ENCODE measurements around the gene PAXX. TPM values are rescaled to one million over a fixed set of nuclear protein-coding genes. Genes with fewer than 3 reads are reported as not detected.
A peak's percentile ranks its signal among the peaks of the same experiment; 100 is the strongest.

Gene PAXX
- total RNA-seq, 1 donor, result 16.6 TPM

DNA sequence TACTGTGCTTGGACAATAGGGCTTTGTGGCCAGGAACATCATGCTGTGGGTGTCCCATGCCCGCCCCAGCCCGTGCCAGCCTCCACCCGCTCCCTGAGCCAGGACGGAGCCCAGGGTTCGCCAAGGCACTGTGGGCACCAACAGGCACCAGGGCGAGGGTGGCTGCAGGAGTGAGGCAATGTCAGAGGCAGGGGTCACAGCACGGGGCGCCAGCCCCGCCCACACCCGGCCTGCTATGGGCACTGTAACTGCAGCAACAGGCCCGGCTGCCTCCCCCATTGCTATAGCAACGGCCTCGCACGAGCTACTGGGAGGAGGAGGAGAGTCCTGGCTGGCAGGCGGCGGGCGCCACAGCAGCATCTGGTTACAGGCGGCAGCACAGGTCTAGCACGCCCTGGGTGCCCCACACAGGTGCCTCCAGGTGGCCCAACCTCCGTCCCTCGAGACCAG is 33.3 kb downstream of the PAXX start:
- Histone ChIP-seq H3K4me1 (ENCODE audit: insufficient read depth, low read length) (peaks cover 15% of the 10 kb centered on the region), H3K79me2 (ENCODE audit: insufficient read depth, low read length) (no peaks in the 10 kb centered on the region), H3K9me3 (ENCODE audit: low read depth, low read length) (no peaks in the 10 kb centered on the region), H3K4me3 (ENCODE audit: insufficient read depth, low read length) (no peak overlapping the region), H2AFZ (ENCODE audit: low read length) (no peak overlapping the region), H3K4me2 (ENCODE audit: insufficient read depth, low read length) (no peak overlapping the region), H3K27ac (ENCODE audit: low read depth, low read length) (no peak overlapping the region), H3K36me3 (ENCODE audit: insufficient read depth, low read length) (no peaks in the 10 kb centered on the region), H3K27me3 (ENCODE audit: insufficient read depth, low read length) (no peaks in the 10 kb centered on the region), H4K20me1 (ENCODE audit: insufficient read depth, low read length) (peaks cover 15% of the 10 kb centered on the region)
- TF ChIP-seq, protein P1, sequence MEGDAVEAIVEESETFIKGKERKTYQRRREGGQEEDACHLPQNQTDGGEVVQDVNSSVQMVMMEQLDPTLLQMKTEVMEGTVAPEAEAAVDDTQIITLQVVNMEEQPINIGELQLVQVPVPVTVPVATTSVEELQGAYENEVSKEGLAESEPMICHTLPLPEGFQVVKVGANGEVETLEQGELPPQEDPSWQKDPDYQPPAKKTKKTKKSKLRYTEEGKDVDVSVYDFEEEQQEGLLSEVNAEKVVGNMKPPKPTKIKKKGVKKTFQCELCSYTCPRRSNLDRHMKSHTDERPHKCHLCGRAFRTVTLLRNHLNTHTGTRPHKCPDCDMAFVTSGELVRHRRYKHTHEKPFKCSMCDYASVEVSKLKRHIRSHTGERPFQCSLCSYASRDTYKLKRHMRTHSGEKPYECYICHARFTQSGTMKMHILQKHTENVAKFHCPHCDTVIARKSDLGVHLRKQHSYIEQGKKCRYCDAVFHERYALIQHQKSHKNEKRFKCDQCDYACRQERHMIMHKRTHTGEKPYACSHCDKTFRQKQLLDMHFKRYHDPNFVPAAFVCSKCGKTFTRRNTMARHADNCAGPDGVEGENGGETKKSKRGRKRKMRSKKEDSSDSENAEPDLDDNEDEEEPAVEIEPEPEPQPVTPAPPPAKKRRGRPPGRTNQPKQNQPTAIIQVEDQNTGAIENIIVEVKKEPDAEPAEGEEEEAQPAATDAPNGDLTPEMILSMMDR (IDR thresholded peaks at IDR 0.05; ENCODE audit: extremely low read depth, low read depth, low read length), result no peak
- DNase-seq (ENCODE audit: insufficient read length, low spot score, missing footprints), result no peak

DNA sequence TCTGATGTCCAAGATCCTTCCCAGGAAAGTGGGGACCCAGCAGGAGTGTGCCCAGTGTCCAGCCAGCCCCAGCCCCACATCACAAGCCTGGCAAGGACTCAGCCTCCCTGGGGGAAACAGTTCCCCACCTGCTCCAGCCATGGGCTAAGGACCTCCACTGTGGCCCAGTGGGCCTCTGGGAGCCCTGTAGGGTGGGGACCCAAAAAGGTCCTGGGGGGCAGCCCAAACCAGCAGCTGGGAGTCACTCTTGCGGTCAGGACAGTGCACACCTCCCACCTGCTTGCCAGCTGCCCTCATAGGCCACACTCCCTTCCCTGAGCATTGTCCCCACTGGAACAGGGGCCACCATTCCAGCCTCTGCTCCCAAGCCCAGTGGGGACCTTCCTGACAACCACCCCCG is 34.2 kb downstream of the PAXX start:
- H4K20me1 ChIP-seq (ENCODE audit: insufficient read depth, low read length), result peaks cover 15% of the 10 kb centered on the region
- no peak for DNase-seq (ENCODE audit: insufficient read length, low spot score, missing footprints)
- H3K4me1 ChIP-seq (ENCODE audit: insufficient read depth, low read length), result peaks cover 15% of the 10 kb centered on the region
- H3K9me3 ChIP-seq (ENCODE audit: low read depth, low read length), result no peaks in the 10 kb centered on the region
- H3K27ac ChIP-seq (ENCODE audit: low read depth, low read length), result no peak overlapping the region
- TF ChIP-seq, protein P1 (IDR thresholded peaks at IDR 0.05; ENCODE audit: extremely low read depth, low read depth, low read length), result no peak
- no peak overlapping the region for H2AFZ ChIP-seq (ENCODE audit: low read length)
- no peak overlapping the region for H3K4me2 ChIP-seq (ENCODE audit: insufficient read depth, low read length)
- H3K4me3 ChIP-seq (ENCODE audit: insufficient read depth, low read length), result no peak overlapping the region
- no peaks in the 10 kb centered on the region for H3K79me2 ChIP-seq (ENCODE audit: insufficient read depth, low read length)
- H3K36me3 ChIP-seq (ENCODE audit: insufficient read depth, low read length), result no peaks in the 10 kb centered on the region
- no peaks in the 10 kb centered on the region for H3K27me3 ChIP-seq (ENCODE audit: insufficient read depth, low read length)

DNA sequence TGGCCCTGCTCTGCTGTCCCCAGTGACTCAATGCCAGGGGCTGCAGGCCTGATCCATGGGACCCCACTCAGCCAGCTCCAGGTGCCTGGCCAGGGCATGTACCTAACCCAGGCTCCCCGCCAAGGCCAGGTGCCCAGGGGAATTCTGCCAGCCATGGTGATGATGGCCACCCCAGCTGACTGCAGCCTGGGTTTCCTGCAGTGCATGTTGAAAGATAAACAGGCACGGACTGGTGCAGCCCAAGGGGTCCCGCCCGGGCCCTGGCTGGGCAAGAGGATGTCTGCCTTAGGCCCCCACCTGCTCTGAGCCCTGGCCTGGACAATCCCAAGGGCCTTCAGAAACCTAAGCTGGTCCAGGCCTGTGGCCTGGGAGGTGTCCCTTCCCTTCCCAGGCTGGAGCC is 34.6 kb downstream of the PAXX start:
- no peak overlapping the region for H2AFZ ChIP-seq (ENCODE audit: low read length)
- H3K36me3 ChIP-seq (ENCODE audit: insufficient read depth, low read length), result no peaks in the 10 kb centered on the region
- H3K4me2 ChIP-seq (ENCODE audit: insufficient read depth, low read length), result peak overlapping the region; percentile 82

DNA sequence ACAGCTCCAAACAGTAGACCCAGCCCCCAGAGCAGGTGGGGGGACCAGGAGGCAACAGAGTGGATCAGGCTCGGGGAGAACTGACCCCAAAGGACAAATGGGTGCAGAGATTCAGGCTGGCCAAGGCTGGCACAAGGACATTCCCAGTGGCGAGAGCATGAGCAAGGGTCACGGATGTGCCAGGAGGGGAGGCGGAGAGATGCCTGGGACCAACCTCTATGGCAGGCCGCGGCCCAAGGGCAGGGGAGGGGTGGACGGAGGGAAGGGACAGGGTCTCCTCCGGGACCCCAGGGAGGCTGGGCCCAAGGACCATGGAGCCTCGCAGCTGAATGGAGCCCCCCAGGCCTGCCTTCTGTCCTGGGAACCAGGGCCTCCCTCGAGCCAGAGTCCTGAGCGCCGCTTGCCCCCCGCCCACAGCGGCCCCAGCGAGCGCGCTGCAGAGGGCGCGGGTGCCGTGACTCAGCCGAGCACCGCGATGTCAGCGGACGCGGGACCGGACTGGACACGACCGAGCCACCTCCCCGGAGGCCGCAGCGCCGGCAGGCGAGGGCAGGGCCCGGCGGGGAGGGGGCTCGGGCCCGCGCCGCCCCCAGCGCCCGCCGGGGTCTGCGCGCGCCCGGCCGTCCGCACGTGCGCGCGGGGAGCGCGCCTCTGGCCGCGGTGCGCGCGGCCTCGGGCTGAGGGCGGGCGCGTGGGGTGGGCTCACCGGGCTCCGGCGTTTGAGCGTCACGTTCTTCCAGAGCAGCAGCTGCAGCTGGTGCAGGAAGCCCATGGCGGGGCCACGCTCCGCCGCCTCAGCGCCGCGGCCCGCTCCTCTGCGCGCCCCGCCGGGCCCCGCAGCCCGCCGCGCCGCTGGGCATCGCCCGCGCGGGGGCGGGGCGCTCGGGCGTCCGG is 35.4 kb downstream of the PAXX start, which contains the start of gene ABCA2:
Gene ABCA2 (minus strand): TSS at position 869 of the 894 bp plus-strand sequence. CDS start 97 bp downstream, at position 772.
- Histone ChIP-seq H3K4me3 (ENCODE audit: insufficient read depth, low read length) (peak within 1 kb of the TSS; percentile 71), H4K20me1 (ENCODE audit: insufficient read depth, low read length) (peaks cover 10% of the 10 kb centered on the region), H3K27ac (ENCODE audit: low read depth, low read length) (no peak within 1 kb of the TSS), H3K27me3 (ENCODE audit: insufficient read depth, low read length) (no peaks in the 10 kb centered on the region), H3K36me3 (ENCODE audit: insufficient read depth, low read length) (no peaks in the 10 kb centered on the region), H3K4me2 (ENCODE audit: insufficient read depth, low read length) (peak within 1 kb of the TSS; percentile 90), H3K4me1 (ENCODE audit: insufficient read depth, low read length) (peaks cover 15% of the 10 kb centered on the region), H3K9me3 (ENCODE audit: low read depth, low read length) (no peaks in the 10 kb centered on the region), H3K79me2 (ENCODE audit: insufficient read depth, low read length) (no peaks in the 10 kb centered on the region), H2AFZ (ENCODE audit: low read length) (peak within 1 kb of the TSS; percentile 59)
- TF ChIP-seq, protein P1 (IDR thresholded peaks at IDR 0.05; ENCODE audit: extremely low read depth, low read depth, low read length), result no peak
- DNase-seq (ENCODE audit: insufficient read length, low spot score, missing footprints), result no peak

More for the DNA sequence above, 34.6 kb downstream of the PAXX start:
- Histone ChIP-seq H3K4me3 (ENCODE audit: insufficient read depth, low read length) (peak overlapping the region; percentile 71), H3K4me1 (ENCODE audit: insufficient read depth, low read length) (peaks cover 15% of the 10 kb centered on the region), H3K27ac (ENCODE audit: low read depth, low read length) (no peak overlapping the region), H3K79me2 (ENCODE audit: insufficient read depth, low read length) (no peaks in the 10 kb centered on the region), H3K9me3 (ENCODE audit: low read depth, low read length) (no peaks in the 10 kb centered on the region), H4K20me1 (ENCODE audit: insufficient read depth, low read length) (peaks cover 15% of the 10 kb centered on the region), H3K27me3 (ENCODE audit: insufficient read depth, low read length) (no peaks in the 10 kb centered on the region)
- no peak for DNase-seq (ENCODE audit: insufficient read length, low spot score, missing footprints)
- TF ChIP-seq, protein P1 (IDR thresholded peaks at IDR 0.05; ENCODE audit: extremely low read depth, low read depth, low read length), result no peak

All from osteoblast (primary cell).